ENCODE measurements around the gene ASPN. TPM values are rescaled to one million over a fixed set of nuclear protein-coding genes. Genes with fewer than 3 reads are reported as not detected.

Gene ASPN
- total and polyA plus RNA-seq, 4 donors, result 6.4 to 11.4 (median 6.9) TPM

- H3K9me3 ChIP-seq (ENCODE audit: control insufficient read depth in 4 of 4, low read length in 3 of 4), result no peaks in the 10 kb centered on the region
Observed at GRCh38 chr9:92440751-92441046, 41.6 kb downstream of the ASPN start.

More at GRCh38 chr9:92440751-92441046, 41.6 kb downstream of the ASPN start:
- DNase-seq (ENCODE audit: low spot score), result no peak
- no peak overlapping the region for H3K9ac ChIP-seq (ENCODE audit: low read depth in 1 of 2, low read length in 2 of 2)
- WGBS, result 89% methylated on average over 6 of the region's 6 CpGs
- no peak overlapping the region for H3K4me3 ChIP-seq (ENCODE audit: low read depth in 1 of 3, low read length in 3 of 3)
- H3K4me1 ChIP-seq (ENCODE audit: control insufficient read depth in 4 of 4, insufficient read depth in 4 of 4, low read length in 3 of 4), result no peaks in the 10 kb centered on the region
- TF ChIP-seq ZBTB33 (IDR thresholded peaks at IDR 0.05) (no peak), RXRA (IDR thresholded peaks at IDR 0.05) (no peak), NR2F2 (IDR thresholded peaks at IDR 0.05) (no peak), HNF4A (conservative IDR thresholded peaks at IDR 0.05) (no peak), GABPA (IDR thresholded peaks at IDR 0.05 in 1 of 2, conservative IDR thresholded peaks at IDR 0.05 in 1 of 2) (no peak), EGR1 (IDR thresholded peaks at IDR 0.05; ENCODE audit: low read depth in 2 of 2) (no peak), REST (IDR thresholded peaks at IDR 0.05) (no peak), SP1 (IDR thresholded peaks at IDR 0.05) (no peak), FOXA1 (IDR thresholded peaks at IDR 0.05) (no peak), FOXA2 (IDR thresholded peaks at IDR 0.05) (no peak), HNF4G (IDR thresholded peaks at IDR 0.05) (no peak), MAX (IDR thresholded peaks at IDR 0.05) (no peak), RAD21 (IDR thresholded peaks at IDR 0.05) (no peak), YY1 (IDR thresholded peaks at IDR 0.05) (no peak), ATF3 (IDR thresholded peaks at IDR 0.05) (no peak), CTCF (IDR thresholded peaks at IDR 0.05; ENCODE audit: low read depth, low read length, missing input control) (no peak), JUND (IDR thresholded peaks at IDR 0.05) (no peak), TAF1 (conservative IDR thresholded peaks at IDR 0.05) (no peak)
- no peaks in the 10 kb centered on the region for H3K27me3 ChIP-seq (ENCODE audit: control insufficient read depth in 4 of 4, insufficient read depth in 4 of 4, low read length in 3 of 4)
- no peaks in the 10 kb centered on the region for H3K36me3 ChIP-seq (ENCODE audit: control insufficient read depth in 4 of 4, insufficient read depth in 3 of 4, low read depth in 1 of 4, low read length in 3 of 4)
- no peak overlapping the region for H3K27ac ChIP-seq (ENCODE audit: low read depth in 1 of 2, low read length in 2 of 2)

Data from liver (tissue), 9 donors.